Measurements from ENCODE around the gene SLC17A8.

DNA sequence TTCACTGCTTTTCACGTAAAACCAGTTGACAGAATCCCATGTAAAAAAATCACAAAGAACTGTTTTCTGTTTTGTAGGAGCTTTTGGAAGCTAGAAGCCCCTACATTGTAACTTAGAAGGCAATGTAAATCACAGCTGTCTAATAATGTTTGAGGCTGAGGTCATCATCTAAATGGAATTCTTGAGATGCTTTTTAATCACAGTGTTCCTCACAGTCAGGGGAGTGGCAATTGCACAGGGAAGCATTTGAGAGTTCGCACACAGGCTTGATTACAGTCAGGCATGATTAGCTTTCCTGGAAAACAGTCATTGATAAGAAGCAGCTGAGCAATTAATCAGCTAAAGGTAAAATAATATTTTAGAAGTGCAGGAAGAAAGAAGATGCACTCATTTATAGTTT is 2.9 kb downstream of the SLC17A8 start:
- TF ChIP-seq, protein P1, sequence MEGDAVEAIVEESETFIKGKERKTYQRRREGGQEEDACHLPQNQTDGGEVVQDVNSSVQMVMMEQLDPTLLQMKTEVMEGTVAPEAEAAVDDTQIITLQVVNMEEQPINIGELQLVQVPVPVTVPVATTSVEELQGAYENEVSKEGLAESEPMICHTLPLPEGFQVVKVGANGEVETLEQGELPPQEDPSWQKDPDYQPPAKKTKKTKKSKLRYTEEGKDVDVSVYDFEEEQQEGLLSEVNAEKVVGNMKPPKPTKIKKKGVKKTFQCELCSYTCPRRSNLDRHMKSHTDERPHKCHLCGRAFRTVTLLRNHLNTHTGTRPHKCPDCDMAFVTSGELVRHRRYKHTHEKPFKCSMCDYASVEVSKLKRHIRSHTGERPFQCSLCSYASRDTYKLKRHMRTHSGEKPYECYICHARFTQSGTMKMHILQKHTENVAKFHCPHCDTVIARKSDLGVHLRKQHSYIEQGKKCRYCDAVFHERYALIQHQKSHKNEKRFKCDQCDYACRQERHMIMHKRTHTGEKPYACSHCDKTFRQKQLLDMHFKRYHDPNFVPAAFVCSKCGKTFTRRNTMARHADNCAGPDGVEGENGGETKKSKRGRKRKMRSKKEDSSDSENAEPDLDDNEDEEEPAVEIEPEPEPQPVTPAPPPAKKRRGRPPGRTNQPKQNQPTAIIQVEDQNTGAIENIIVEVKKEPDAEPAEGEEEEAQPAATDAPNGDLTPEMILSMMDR (IDR thresholded peaks at IDR 0.05; ENCODE audit: low read depth, low read length) = no peak
- no peak for TF ChIP-seq EZH2phosphoT487 (IDR thresholded peaks at IDR 0.05; ENCODE audit: low read depth)

Data from OCI-LY3 (cell line).